GM19397 (cell line): ENCODE measurements around the gene ATP1A1.

Experiments used
- ATAC-seq: cut with Tn5 transposase; IDR thresholded peaks from one replicate; pipeline ENCODE4 v1.9.1; 2021; ENCODE audit warnings: mild to moderate bottlenecking, moderate library complexity; ENCODE audit not compliant: unreplicated experiment

Gene ATP1A1

GRCh38 chr1:116370181-116370580 is 2.9 kb upstream of the ATP1A1 start:
- ATAC-seq: no peak

- ATAC-seq: no peak
These were observed 1.3 kb upstream of the ATP1A1 start for GRCh38 chr1:116371752-116372151.

GRCh38 chr1:116372191-116372590 is 853 bp upstream of the ATP1A1 start:
- ATAC-seq: no peak

- peak; percentile 12 for ATAC-seq
These were observed 648 bp downstream of the ATP1A1 start for GRCh38 chr1:116373431-116374352.

GRCh38 chr1:116374353-116375147 is 1.5 kb downstream of the ATP1A1 start:
- no peak for ATAC-seq

- ATAC-seq: no peak
These were observed 2.3 kb downstream of the ATP1A1 start for GRCh38 chr1:116375148-116375886.

GRCh38 chr1:116375887-116376728 is 3.1 kb downstream of the ATP1A1 start:
- no peak for ATAC-seq

- no peak for ATAC-seq
These were observed 3.7 kb downstream of the ATP1A1 start for GRCh38 chr1:116376729-116377086.

- peak; percentile 50 for ATAC-seq
These were observed 4.8 kb downstream of the ATP1A1 start for GRCh38 chr1:116377541-116378529.

- ATAC-seq: no peak
These were observed 6.1 kb downstream of the ATP1A1 start for GRCh38 chr1:116379057-116379630.

- no peak for ATAC-seq
These were observed 6.8 kb downstream of the ATP1A1 start for GRCh38 chr1:116379674-116380498.

GRCh38 chr1:116380499-116381242 is 7.6 kb downstream of the ATP1A1 start:
- ATAC-seq: no peak

- no peak for ATAC-seq
These were observed 9.3 kb downstream of the ATP1A1 start for GRCh38 chr1:116382321-116382720.

- no peak for ATAC-seq
These were observed 9.9 kb downstream of the ATP1A1 start for GRCh38 chr1:116382857-116383483.

GRCh38 chr1:116386042-116386441 is 13.0 kb downstream of the ATP1A1 start:
- no peak for ATAC-seq

GRCh38 chr1:116387551-116387950 is 14.5 kb downstream of the ATP1A1 start:
- no peak for ATAC-seq

GRCh38 chr1:116388122-116388521 is 15.1 kb downstream of the ATP1A1 start:
- ATAC-seq: no peak
